GM19099 (cell line): Measurements from ENCODE around the gene KDM8.

Experiments
- POLR2A ChIP-seq: IDR thresholded peaks from 3 replicates; pipeline ENCODE4 v1.6.1; 2011; ENCODE audit warnings: low read depth; ENCODE audit not compliant: insufficient read length; ENCODE audit errors: extremely low read depth

Gene KDM8

GRCh38 chr16:27204312-27204915 lies 1.1 kb downstream of the KDM8 start:
- no peak for TF ChIP-seq POLR2A

- TF ChIP-seq POLR2A, result no peak
These were observed 2.2 kb downstream of the KDM8 start for GRCh38 chr16:27205423-27206065.

DNA sequence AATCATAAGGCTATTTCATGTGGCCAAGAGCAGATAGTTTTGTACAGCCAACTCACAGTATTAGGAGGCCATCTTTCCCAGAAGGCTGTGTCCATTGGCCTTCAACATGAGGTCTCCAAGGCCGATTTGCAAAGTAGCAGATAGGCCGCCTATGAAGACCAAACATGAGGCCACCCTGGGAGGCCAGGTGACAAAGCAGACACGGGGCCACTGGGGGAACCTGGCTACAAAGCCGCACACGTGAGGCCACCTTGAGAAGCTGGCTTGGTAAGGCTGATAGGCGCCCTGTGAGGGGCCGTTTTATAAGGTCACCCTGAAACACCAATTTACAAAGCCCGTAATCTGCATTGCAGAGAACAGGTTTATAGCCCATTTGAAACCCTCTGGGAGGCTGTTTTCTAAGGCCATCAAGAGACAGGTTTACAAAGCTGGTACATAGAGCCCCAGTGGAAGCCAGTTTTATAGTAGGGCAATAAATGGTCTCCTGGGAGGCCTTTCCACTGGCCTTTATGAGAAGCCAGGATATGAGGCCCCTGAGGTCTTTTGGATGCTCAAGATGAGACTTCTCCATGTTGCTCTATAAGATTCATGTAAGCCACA lies 4.9 kb downstream of the KDM8 start:
- no peak for TF ChIP-seq POLR2A

GRCh38 chr16:27208796-27209195 lies 5.5 kb downstream of the KDM8 start:
- TF ChIP-seq POLR2A, result no peak

DNA sequence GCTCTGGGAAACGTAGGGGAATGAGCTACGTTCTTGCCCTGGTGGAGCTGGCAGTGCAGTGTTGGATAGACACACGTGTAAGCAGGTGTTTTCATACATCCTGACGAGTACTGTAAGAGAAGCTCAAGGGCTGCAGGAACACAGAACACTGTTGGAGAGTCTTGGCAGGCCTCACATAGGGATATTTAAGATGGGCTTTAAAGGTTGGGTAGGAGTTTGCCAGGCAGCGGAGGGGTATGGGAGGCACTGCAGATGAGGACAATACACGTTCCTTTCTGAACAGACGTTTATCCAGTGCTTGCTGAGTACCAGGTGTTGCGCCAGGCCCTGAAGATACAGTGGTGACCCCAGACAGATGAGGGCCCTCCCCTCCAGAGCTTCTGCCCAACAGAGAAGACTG lies 6.3 kb downstream of the KDM8 start:
- no peak for TF ChIP-seq POLR2A

DNA sequence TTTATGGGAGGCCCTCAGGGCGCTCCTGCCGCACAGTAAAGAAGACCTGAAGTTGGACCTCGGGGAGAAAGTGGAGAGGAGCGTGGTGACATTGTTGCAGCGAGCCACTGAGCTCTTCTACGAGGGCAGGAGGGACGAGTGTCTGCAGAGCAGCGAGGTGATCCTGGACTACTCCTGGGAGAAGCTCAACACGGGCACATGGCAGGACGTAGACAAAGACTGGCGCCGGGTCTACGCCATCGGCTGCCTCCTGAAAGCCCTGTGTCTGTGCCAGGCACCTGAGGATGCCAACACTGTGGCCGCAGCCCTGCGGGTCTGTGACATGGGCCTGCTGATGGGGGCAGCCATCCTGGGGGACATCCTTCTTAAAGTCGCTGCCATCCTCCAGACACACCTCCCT lies 6.8 kb downstream of the KDM8 start:
- TF ChIP-seq POLR2A, result no peak

DNA sequence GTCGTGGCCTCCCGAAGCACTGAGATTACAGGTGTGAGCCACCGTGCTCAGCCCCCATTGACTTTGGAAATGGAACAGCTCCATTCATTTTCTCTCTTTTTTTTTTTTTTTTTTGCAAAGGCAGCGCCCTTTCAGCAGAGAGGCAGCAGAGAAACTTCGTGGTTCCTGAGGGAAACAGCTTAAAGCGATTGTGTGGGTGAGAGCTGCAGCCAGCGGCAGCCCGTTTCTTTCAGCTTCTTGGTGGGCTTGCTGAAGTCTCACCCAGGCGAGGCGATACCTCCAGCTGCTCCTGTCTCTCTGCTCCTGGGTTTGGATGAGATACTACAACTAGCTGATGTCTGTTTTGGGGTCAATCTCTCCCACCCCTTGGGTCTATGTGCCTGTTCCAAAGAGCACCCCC lies 7.7 kb downstream of the KDM8 start:
- TF ChIP-seq POLR2A, result no peak

- TF ChIP-seq POLR2A, result no peak
These were observed 11.0 kb downstream of the KDM8 start for GRCh38 chr16:27214084-27214961.

DNA sequence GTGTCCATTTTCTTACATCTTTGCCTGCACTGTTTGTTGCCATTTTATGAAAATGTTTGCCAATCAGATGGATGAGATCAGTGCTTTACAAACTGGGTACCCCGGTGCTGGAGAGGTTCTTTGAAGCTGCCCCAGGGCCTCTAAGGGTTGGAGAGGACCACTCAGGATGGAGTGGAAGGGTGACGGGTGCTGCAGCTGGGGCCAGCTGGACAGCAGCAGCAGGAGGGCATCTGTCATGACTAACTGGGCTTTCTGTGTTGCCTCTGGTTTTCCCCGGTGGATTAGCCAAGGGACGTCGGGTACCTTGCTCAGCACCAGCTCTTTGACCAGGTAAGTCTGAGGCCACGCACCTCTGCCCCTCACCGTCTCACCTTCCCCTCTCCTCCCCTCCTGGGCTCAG lies 12.3 kb downstream of the KDM8 start:
- TF ChIP-seq POLR2A, result no peak

DNA sequence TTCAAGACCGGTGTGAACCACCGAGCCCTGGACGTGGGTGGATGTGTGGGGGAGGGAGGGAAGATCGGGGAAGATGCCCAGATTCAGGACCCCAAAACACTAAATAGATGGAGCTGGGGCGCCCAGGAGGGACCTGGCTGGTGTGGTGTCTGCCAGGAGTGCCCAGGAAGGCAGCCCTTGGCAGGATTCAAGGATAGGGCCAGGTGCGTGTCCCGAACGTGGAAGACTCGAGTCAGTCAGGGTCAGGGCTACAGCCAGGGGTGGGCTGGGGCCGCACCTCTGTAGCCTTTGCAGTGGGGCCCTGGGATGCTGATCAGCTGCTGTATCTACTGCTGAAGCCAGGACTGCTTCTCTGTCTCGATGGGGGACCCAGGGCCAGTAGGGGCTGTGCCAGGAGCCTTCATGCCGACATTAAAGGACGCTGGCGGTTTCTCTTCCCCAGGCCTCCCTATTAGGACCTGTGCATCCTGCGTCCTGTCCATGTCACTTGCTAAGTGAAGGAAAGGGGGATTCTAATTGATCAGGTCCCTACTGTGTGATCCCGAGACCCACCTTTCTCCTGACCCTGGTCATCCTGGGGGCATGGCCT lies 13.1 kb downstream of the KDM8 start:
- no peak for TF ChIP-seq POLR2A

DNA sequence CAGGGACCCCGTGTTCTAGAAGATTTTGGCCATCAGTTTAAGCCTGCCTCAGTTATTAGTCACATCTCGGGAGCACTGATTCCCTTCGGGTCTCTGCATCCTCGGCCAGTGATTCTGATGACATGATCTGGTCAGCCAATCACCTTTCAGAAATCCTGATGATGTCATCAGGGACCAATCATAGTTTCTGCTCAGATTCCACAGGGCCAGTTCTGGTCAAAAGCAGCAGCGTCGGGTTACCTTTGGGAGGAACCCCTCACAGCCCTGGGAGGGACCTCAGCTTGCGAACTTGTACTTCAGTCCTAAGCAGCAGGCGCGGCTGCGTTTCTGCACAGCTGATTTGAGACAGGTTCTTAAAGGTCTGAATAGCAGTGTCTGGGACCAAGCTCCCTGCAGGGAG lies 13.9 kb downstream of the KDM8 start:
- TF ChIP-seq POLR2A, result no peak

GRCh38 chr16:27218756-27219155 lies 15.4 kb downstream of the KDM8 start:
- no peak for TF ChIP-seq POLR2A

DNA sequence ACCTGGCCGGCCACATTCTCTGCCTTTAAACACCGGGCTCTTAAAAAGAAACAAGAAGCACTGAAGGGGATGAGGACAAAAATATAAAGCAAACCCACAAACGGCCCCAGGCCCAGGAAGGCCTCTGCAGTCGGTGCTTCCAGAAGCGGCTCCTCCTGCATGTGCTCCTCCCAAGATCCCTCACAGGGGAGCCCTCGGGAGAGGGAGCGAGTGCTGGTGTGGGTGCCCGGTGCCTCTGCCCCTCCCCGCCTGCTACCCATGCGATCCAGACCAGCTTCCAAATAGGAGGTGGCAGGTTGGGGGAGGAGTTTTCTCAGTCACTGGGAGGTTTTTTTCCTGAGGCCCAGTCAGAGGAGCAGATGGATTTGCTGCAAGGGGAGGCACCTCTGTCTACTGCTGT lies 15.8 kb downstream of the KDM8 start:
- TF ChIP-seq POLR2A, result no peak

- no peak for TF ChIP-seq POLR2A
These were observed 16.8 kb downstream of the KDM8 start for GRCh38 chr16:27220120-27220519.

DNA sequence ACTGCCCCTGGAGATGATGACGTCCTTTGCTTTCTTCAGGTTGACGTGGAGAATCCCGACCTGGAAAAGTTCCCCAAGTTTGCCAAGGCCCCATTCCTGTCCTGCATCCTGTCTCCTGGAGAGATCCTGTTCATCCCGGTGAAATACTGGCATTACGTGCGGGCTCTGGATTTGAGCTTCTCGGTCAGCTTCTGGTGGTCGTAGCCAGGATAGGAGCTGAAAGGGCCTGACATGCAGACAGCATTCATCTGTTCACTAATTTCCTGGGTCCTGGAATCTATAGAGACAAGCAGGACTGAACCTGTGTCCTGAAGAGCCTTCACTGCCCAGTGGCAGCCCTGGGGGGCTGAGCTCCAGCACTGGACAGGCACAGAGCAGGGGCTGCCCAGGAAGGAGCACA lies 17.2 kb downstream of the KDM8 start:
- no peak for TF ChIP-seq POLR2A
